Measurements from ENCODE around the gene FGD3. TPM values are rescaled to one million over a fixed set of nuclear protein-coding genes. Genes with fewer than 3 reads are reported as not detected.

Gene FGD3
- total RNA-seq, 2 experiments from 2014 or later, result 91.0 to 95.7 TPM

GRCh38 chr9:92970467-92970923 is 23.2 kb downstream of the FGD3 start:
- Histone ChIP-seq H3K4me3 (ENCODE audit: low read length) (peak overlapping the region; percentile 69), H3K9me3 (ENCODE audit: control insufficient read depth in 1 of 2, insufficient read depth in 1 of 2, low read length in 2 of 2) (no peaks in the 10 kb centered on the region), H3K27ac (ENCODE audit: low read depth in 1 of 2, low read length in 2 of 2) (peak overlapping the region; percentile 47 to 95), H3K36me3 (ENCODE audit: insufficient read depth, low read length) (peaks cover 72% of the 10 kb centered on the region), H3K27me3 (ENCODE audit: control insufficient read depth in 1 of 2, insufficient read depth in 2 of 2, low read length in 2 of 2) (no peaks in the 10 kb centered on the region), H3K4me1 (ENCODE audit: insufficient read depth, low read length) (peaks cover 92% of the 10 kb centered on the region)
- Mint-ChIP-seq H3K36me3 (ENCODE audit: low read depth) (peaks cover 91% of the 10 kb centered on the region), H3K9me3 (no peaks in the 10 kb centered on the region), H3K27ac (peak overlapping the region; percentile 99), H3K4me3 (peak overlapping the region; percentile 94), H3K4me1 (ENCODE audit: low read depth) (peaks cover 89% of the 10 kb centered on the region), H3K27me3 (no peaks in the 10 kb centered on the region)
- ATAC-seq (ENCODE audit: poor library complexity), result no peak
- CTCF ChIA-PET, result interaction anchor here (1.0 kb wide), 1 partner anchor 13 kb away, joined by 4 read pairs; no protein-coding TSS in a partner anchor
- intact Hi-C loops (cut with DNase I, micrococcal nuclease), result loop anchor here in 1 of 2 experiments (2.0 kb wide), 1 partner anchor 14 kb away; no protein-coding TSS in a partner anchor
- DNase-seq, result peak in 3 of 14 experiments; percentile 24 to 35 (median 33)
- POLR2A ChIA-PET, result interaction anchor here (1.2 to 1.5 kb wide), 2 partner anchors 16 to 113 kb away, joined by 3 read pairs; no protein-coding TSS in a partner anchor
- no peak for TF ChIP-seq CTCF (IDR thresholded peaks at IDR 0.05)

- POLR2A ChIA-PET, result interaction anchor here (1.0 to 2.4 kb wide), 4 partner anchors 17 to 69 kb away, joined by 3 to 9 read pairs (median 6); no protein-coding TSS in a partner anchor
- H3K36me3 ChIP-seq (ENCODE audit: insufficient read depth, low read length), result peaks cover 74% of the 10 kb centered on the region
- CTCF ChIA-PET, result interaction anchor here (1.0 kb wide), 1 partner anchor 14 kb away, joined by 4 read pairs; no protein-coding TSS in a partner anchor
Observed at GRCh38 chr9:92971121-92971520, 23.8 kb downstream of the FGD3 start.

GRCh38 chr9:92971776-92972175 is 24.5 kb downstream of the FGD3 start:
- no peaks in the 10 kb centered on the region for H3K9me3 Mint-ChIP-seq
- H3K27ac ChIP-seq (ENCODE audit: low read depth in 1 of 2, low read length in 2 of 2), result peak overlapping the region in 1 of 2 donors; percentile 25
- ChIA-PET CTCF (interaction anchor here (1.2 kb wide), 1 partner anchor 14 kb away, joined by 3 read pairs; no protein-coding TSS in a partner anchor), POLR2A (interaction anchor here (0.8 to 3.2 kb wide), 7 partner anchors 7 to 68 kb away, joined by 3 to 18 read pairs (median 5); no protein-coding TSS in a partner anchor)
- H3K27ac Mint-ChIP-seq, result peak overlapping the region; percentile 99
- no peak overlapping the region for H3K4me3 ChIP-seq (ENCODE audit: low read length)
- no peak for DNase-seq
- peak overlapping the region; percentile 79 for H3K4me3 Mint-ChIP-seq
- H3K36me3 Mint-ChIP-seq (ENCODE audit: low read depth), result peaks cover 92% of the 10 kb centered on the region
- intact Hi-C loops (cut with DNase I, micrococcal nuclease), result loop anchor here in 1 of 2 experiments (2.0 kb wide), 1 partner anchor 15 kb away; no protein-coding TSS in a partner anchor
- ATAC-seq (ENCODE audit: poor library complexity), result no peak
- H3K9me3 ChIP-seq (ENCODE audit: control insufficient read depth in 1 of 2, insufficient read depth in 1 of 2, low read length in 2 of 2), result no peaks in the 10 kb centered on the region
- TF ChIP-seq CTCF (IDR thresholded peaks at IDR 0.05), result no peak
- no peaks in the 10 kb centered on the region for H3K27me3 ChIP-seq (ENCODE audit: control insufficient read depth in 1 of 2, insufficient read depth in 2 of 2, low read length in 2 of 2)
- H3K4me1 ChIP-seq (ENCODE audit: insufficient read depth, low read length), result peaks cover 94% of the 10 kb centered on the region
- peaks cover 75% of the 10 kb centered on the region for H3K36me3 ChIP-seq (ENCODE audit: insufficient read depth, low read length)
- no peaks in the 10 kb centered on the region for H3K27me3 Mint-ChIP-seq
- H3K4me1 Mint-ChIP-seq (ENCODE audit: low read depth), result peaks cover 91% of the 10 kb centered on the region

More at GRCh38 chr9:92971121-92971520, 23.8 kb downstream of the FGD3 start:
- H3K9me3 Mint-ChIP-seq, result no peaks in the 10 kb centered on the region
- peak overlapping the region; percentile 99 for H3K27ac Mint-ChIP-seq
- intact Hi-C loops (cut with DNase I, micrococcal nuclease), result loop anchor here in 1 of 2 experiments (2.0 kb wide), 1 partner anchor 14 kb away; no protein-coding TSS in a partner anchor
- peaks cover 92% of the 10 kb centered on the region for H3K4me1 Mint-ChIP-seq (ENCODE audit: low read depth)
- Histone ChIP-seq H3K4me1 (ENCODE audit: insufficient read depth, low read length) (peaks cover 94% of the 10 kb centered on the region), H3K27ac (ENCODE audit: low read depth in 1 of 2, low read length in 2 of 2) (peak overlapping the region in 1 of 2 donors; percentile 95), H3K27me3 (ENCODE audit: control insufficient read depth in 1 of 2, insufficient read depth in 2 of 2, low read length in 2 of 2) (no peaks in the 10 kb centered on the region), H3K4me3 (ENCODE audit: low read length) (peak overlapping the region; percentile 7), H3K9me3 (ENCODE audit: control insufficient read depth in 1 of 2, insufficient read depth in 1 of 2, low read length in 2 of 2) (no peaks in the 10 kb centered on the region)
- DNase-seq, result peak in 3 of 14 experiments; percentile 8 to 14 (median 11)
- peak overlapping the region; percentile 81 for H3K4me3 Mint-ChIP-seq
- TF ChIP-seq CTCF (IDR thresholded peaks at IDR 0.05), result no peak
- H3K36me3 Mint-ChIP-seq (ENCODE audit: low read depth), result peaks cover 91% of the 10 kb centered on the region
- no peak for ATAC-seq (ENCODE audit: poor library complexity)
- H3K27me3 Mint-ChIP-seq, result no peaks in the 10 kb centered on the region
